ENCODE results near the gene NGLY1. TPM values are rescaled to one million over a fixed set of nuclear protein-coding genes. Genes with fewer than 3 reads are reported as not detected.

The NGLY1 gene
- total and polyA plus RNA-seq, 9 of the 15 experiments (the other 6 are each of a cell fraction or from before 2014, with no cell fraction given) = 52.2 to 124 (median 87.6) TPM

- TF ChIP-seq SIX5 (IDR thresholded peaks at IDR 0.05; ENCODE audit: borderline replicate concordance in 1 of 2, insufficient read depth in 1 of 2, low read depth in 1 of 2, low read length in 2 of 2) (no peak), TRIM25 (IDR thresholded peaks at IDR 0.05; ENCODE audit: borderline replicate concordance) (no peak), FOXP4 (CRISPR knock-in tag; IDR thresholded peaks at IDR 0.05; ENCODE audit: borderline replicate concordance) (no peak), NFRKB (IDR thresholded peaks at IDR 0.05; ENCODE audit: low read depth) (no peak), MAFF (IDR thresholded peaks at IDR 0.05; ENCODE audit: low read length) (peak; percentile 75), PRMT5 (CRISPR knock-in tag; IDR thresholded peaks at IDR 0.05) (no peak), GTF2F1 (IDR thresholded peaks at IDR 0.05; ENCODE audit: low read depth, low read length) (no peak), CREM (IDR thresholded peaks at IDR 0.05; ENCODE audit: low read depth) (no peak)
Observed at GRCh38 chr3:25751048-25751447, 32.2 kb downstream of the NGLY1 start (continued).
